IMR-90 (cell line): ENCODE data around the gene CDK15. TPM values are rescaled to one million over a fixed set of nuclear protein-coding genes. Genes with fewer than 3 reads are reported as not detected.

Experiments used
- ATAC-seq: fragments of 200-7000 bp; cut with Tn5 transposase; 2 replicates; pipeline ENCODE4 v1.9.1; 2020; ENCODE audit warnings: low read depth, mild to moderate bottlenecking, moderate library complexity
- BruUV-seq: library from RNA; stranded (reverse); fragments of 400-500 nt; replicated peaks from 2 replicates; lab custom pipeline; 2021; lab: Mats Ljungman, UMichigan
- CTCF ChIA-PET: fragments of 300-600 bp; formaldehyde crosslinking; extraction: SDS; loops from one replicate; lab custom pipeline; 2021; ENCODE audit warnings: antibody characterized with exemption; lab: Yijun Ruan, JAX
- POLR2A ChIA-PET: fragments of 300-600 bp; sonication (Branson Sonifier 250); formaldehyde crosslinking; loops from one replicate; lab custom pipeline; 2022; ENCODE audit warnings: antibody characterized with exemption; ENCODE audit not compliant: unreplicated experiment; lab: Charles Lee
- DNase-seq: peaks from one replicate; pipeline ENCODE4 v3.0.0; 2013
- H2AFZ ChIP-seq: replicated peaks from 2 replicates; pipeline ENCODE3; 2013; ENCODE audit warnings: low read length, mild to moderate bottlenecking; ENCODE audit not compliant: poor library complexity
- H2AK5ac ChIP-seq: 2 replicates; pipeline ENCODE4 v1.6.1; 2013; ENCODE audit warnings: low read depth, low read length, inconsistent platforms
- H2AK9ac ChIP-seq: replicated peaks from 2 replicates; pipeline ENCODE3; 2013; ENCODE audit warnings: mild to moderate bottlenecking, low read depth, low read length, moderate library complexity; ENCODE audit not compliant: poor library complexity
- H2BK120ac ChIP-seq: 2 replicates; pipeline ENCODE4 v1.6.1; 2013; ENCODE audit warnings: low read depth, low read length, inconsistent platforms
- H2BK15ac ChIP-seq: 3 replicates; pipeline ENCODE4 v1.6.1; 2013; ENCODE audit warnings: low read depth, low read length, inconsistent platforms
- H2BK20ac ChIP-seq: 2 replicates; pipeline ENCODE4 v1.6.1; 2013; ENCODE audit warnings: low read depth, mild to moderate bottlenecking, inconsistent platforms, low read length, moderate library complexity
- H2BK5ac ChIP-seq: 2 replicates; pipeline ENCODE4 v1.6.1; 2013; ENCODE audit warnings: mild to moderate bottlenecking, low read depth, low read length, inconsistent platforms; ENCODE audit not compliant: poor library complexity, severe bottlenecking
- H3K14ac ChIP-seq: replicated peaks from 2 replicates; pipeline ENCODE4 v1.6.1; 2013; ENCODE audit warnings: low read depth, low read length, inconsistent platforms
- H3K18ac ChIP-seq: 2 replicates; pipeline ENCODE4 v1.6.1; 2013; ENCODE audit warnings: low read depth, low read length, control low read depth
- H3K23ac ChIP-seq: 2 replicates; pipeline ENCODE4 v1.6.1; 2013; ENCODE audit warnings: low read depth, low read length, inconsistent platforms
- H3K27ac ChIP-seq: 2 replicates; pipeline ENCODE4 v1.5.1; 2013; ENCODE audit warnings: mild to moderate bottlenecking, control low read depth, low read length; ENCODE audit not compliant: insufficient read depth
- H3K27me3 ChIP-seq: 2 replicates; pipeline ENCODE4 v1.6.1; 2013; ENCODE audit warnings: low read length; ENCODE audit not compliant: control insufficient read depth, insufficient read depth
- H3K36me3 ChIP-seq: 2 replicates; pipeline ENCODE4 v1.6.1; 2013; ENCODE audit warnings: low read length, mixed read lengths; ENCODE audit not compliant: control insufficient read depth, insufficient read depth
- H3K4ac ChIP-seq: 2 replicates; pipeline ENCODE4 v1.6.1; 2013; ENCODE audit warnings: low read depth, low read length, inconsistent platforms
- H3K4me1 ChIP-seq: 2 replicates; pipeline ENCODE4 v1.6.1; 2013; ENCODE audit warnings: low read length, mixed read lengths; ENCODE audit not compliant: control insufficient read depth, insufficient read depth
- H3K4me2 ChIP-seq: 2 replicates; pipeline ENCODE4 v1.6.1; 2013; ENCODE audit warnings: low read depth, mild to moderate bottlenecking, control low read depth, low read length, moderate library complexity
- H3K4me3 ChIP-seq: 2 replicates; pipeline ENCODE4 v1.5.1; 2013; ENCODE audit warnings: low read depth, mild to moderate bottlenecking, control low read depth, low read length, moderate library complexity; ENCODE audit not compliant: insufficient read depth
- H3K56ac ChIP-seq: 2 replicates; pipeline ENCODE4 v1.6.1; 2013; ENCODE audit warnings: low read length, inconsistent platforms; ENCODE audit not compliant: insufficient read depth; ENCODE audit errors: extremely low read depth
- H3K79me1 ChIP-seq, 2 experiments: 2 replicates each; pipeline ENCODE4 v1.6.1; 2013; ENCODE audit warnings: low read length in 2 of 2, inconsistent platforms in 1 of 2, low read depth in 1 of 2
- H3K9ac ChIP-seq: 2 replicates; pipeline ENCODE4 v1.6.1; 2013; ENCODE audit warnings: low read depth, low read length, control low read depth
- H3K9me1 ChIP-seq: 2 replicates; pipeline ENCODE4 v1.6.1; 2013; ENCODE audit warnings: low read length, inconsistent platforms; ENCODE audit not compliant: insufficient read depth
- H3K9me3 ChIP-seq: 2 replicates; pipeline ENCODE4 v1.6.1; 2013; ENCODE audit warnings: low read length; ENCODE audit not compliant: control insufficient read depth, insufficient read depth
- H4K20me1 ChIP-seq: 2 replicates; pipeline ENCODE4 v1.6.1; 2013; ENCODE audit warnings: low read length, inconsistent platforms; ENCODE audit not compliant: insufficient read depth
- H4K5ac ChIP-seq: 2 replicates; pipeline ENCODE4 v1.6.1; 2013; ENCODE audit warnings: mild to moderate bottlenecking, low read depth, low read length, control low read depth
- H4K8ac ChIP-seq, 2 experiments: 2 replicates each; pipeline ENCODE4 v1.6.1; 2013; ENCODE audit warnings: low read depth in 2 of 2, low read length in 2 of 2, control low read depth in 1 of 2, inconsistent platforms in 1 of 2
- H4K91ac ChIP-seq: 2 replicates; pipeline ENCODE4 v1.6.1; 2013; ENCODE audit warnings: low read depth, low read length, inconsistent platforms; ENCODE audit not compliant: insufficient read depth
- CEBPB ChIP-seq: IDR thresholded peaks from 2 replicates; pipeline ENCODE4 v1.6.1; 2012; ENCODE audit warnings: low read depth, low read length, improper control_type of control experiment
- CTCF ChIP-seq: conservative IDR thresholded peaks from 2 replicates; pipeline ENCODE4 v1.5.1; 2012; ENCODE audit warnings: mild to moderate bottlenecking, low read depth, low read length, improper control_type of control experiment
- FOS ChIP-seq: fragments of 150-350 bp; IDR thresholded peaks from 2 replicates; pipeline ENCODE4 v1.6.1; 2016; ENCODE audit warnings: low read depth, low read length
- WGBS, 2 experiments: methylation state at CpG; one replicate each; pipeline versions ENCODE4 v1.1.5 to v1.1.7; 2013; ENCODE audit warnings: missing lambda C conversion rate in 2 of 2; ENCODE audit not compliant: insufficient read length in 1 of 2; ENCODE audit errors: extremely low coverage in 2 of 2; 5-methylcytosine and 5-hydroxymethylcytosine counted together
- dilution Hi-C: fragments of 300-500 bp; cut with HindIII; formaldehyde crosslinking; loops from one replicate; pipeline ENCODE4 v1.14.3; 2018; ENCODE audit warnings: low sequenced_read_pairs; ENCODE audit not compliant: unreplicated experiment
- in situ Hi-C: fragments of 300-500 bp; cut with MboI; formaldehyde crosslinking; loops from 3 replicates; pipeline ENCODE4 v1.14.3; 2019; ENCODE audit warnings: low sequenced_read_pairs, inconsistent platforms, mixed read lengths
- intact Hi-C: fragments of 100-400 bp; cut with micrococcal nuclease; formaldehyde crosslinking; loops from 2 replicates; pipeline ENCODE4 v1.10.0; 2022
- polyA plus RNA-seq, 3 experiments: library from polyadenylated mRNA; depleted of rRNA; stranded (reverse); fragments of >200 nt; gene quantifications; 2 replicates each; pipeline ENCODE4 v1.2.3, GENCODE V29; 2012; ENCODE audit warnings: low replicate concordance in 1 of 3
- total RNA-seq: library from RNA; depleted of rRNA; stranded (reverse); fragments of >200 nt; gene quantifications from 2 replicates; pipeline ENCODE4 v1.2.3, GENCODE V29; 2012

The CDK15 gene
- total and polyA plus RNA-seq, 2 of the 4 experiments (the other 2 are of a cell fraction) = 16.1 to 33.0 TPM

DNA sequence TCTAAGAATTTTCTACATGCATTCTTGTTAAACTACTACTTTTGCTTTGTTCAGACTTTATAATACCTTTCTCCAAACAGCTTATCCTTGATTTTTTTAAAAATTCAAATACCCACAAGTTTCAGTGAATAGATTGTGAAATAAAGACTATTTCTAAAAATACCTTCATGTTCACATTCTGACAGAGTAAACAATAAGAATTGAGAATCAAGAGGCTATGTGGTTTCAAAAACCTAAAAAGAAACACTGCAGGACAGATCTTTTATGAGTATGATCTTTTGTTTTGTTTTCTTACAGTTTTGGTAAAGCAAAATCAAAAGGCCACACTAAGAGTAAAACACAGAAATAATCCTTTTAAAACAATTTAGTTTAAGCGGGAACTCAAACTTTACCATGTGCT lies 46.8 kb upstream of the CDK15 start:
- ChIA-PET POLR2A (no interaction called here), CTCF (no interaction called here)
- Histone ChIP-seq H3K4ac (no peak overlapping the region), H3K23ac (no peak overlapping the region), H2AFZ (no peak overlapping the region), H3K27ac (no peak overlapping the region), H3K36me3 (peaks cover 23% of the 10 kb centered on the region), H3K27me3 (no peaks in the 10 kb centered on the region), H2AK9ac (no peak overlapping the region), H3K56ac (no peak overlapping the region), H2BK15ac (no peak overlapping the region), H3K9me3 (no peaks in the 10 kb centered on the region), H3K4me1 (peaks cover 4% of the 10 kb centered on the region; the same call in 1 of the 2 replicates), H3K4me2 (no peak overlapping the region), H2BK120ac (no peak overlapping the region), H3K79me1 (peaks cover 8 to 22% of the 10 kb centered on the region in 2 experiments; a peak in 3 of 4 replicates), H3K18ac (no peak overlapping the region), H2AK5ac (no peak overlapping the region), H4K91ac (no peak overlapping the region), H2BK20ac (no peak overlapping the region), H4K5ac (no peak overlapping the region), H4K8ac (no peak overlapping the region), H3K9ac (no peak overlapping the region), H2BK5ac (no peak overlapping the region), H3K14ac (no peak overlapping the region), H3K4me3 (no peak overlapping the region), H4K20me1 (no peaks in the 10 kb centered on the region), H3K9me1 (peaks cover 15% of the 10 kb centered on the region)
- BruUV-seq = no TSS peak
- in situ Hi-C loops (no loop called here), intact Hi-C loops (no loop called here), dilution Hi-C loops (no loop called here)
- no peak for DNase-seq
- no CpG with 5 or more reads among the region's 1 CpG for WGBS, 2 experiments
- no peak for ATAC-seq
- no peak for TF ChIP-seq CTCF
- no peak for TF ChIP-seq FOS
- TF ChIP-seq CEBPB = 0 out of 2 replicates have a peak, but pooled peaks have one; percentile 18
